Measurements from ENCODE around the gene RUNDC1. TPM values are rescaled to one million over a fixed set of nuclear protein-coding genes. Genes with fewer than 3 reads are reported as not detected.
"Not testable (repeated sequence)": the region's sequence is repeated elsewhere in the genome, so short reads cannot be mapped to it uniquely, and the experiment has no call there.

The RUNDC1 gene
- total RNA-seq, 1 donor from 2014 or later = 6.2 TPM

DNA sequence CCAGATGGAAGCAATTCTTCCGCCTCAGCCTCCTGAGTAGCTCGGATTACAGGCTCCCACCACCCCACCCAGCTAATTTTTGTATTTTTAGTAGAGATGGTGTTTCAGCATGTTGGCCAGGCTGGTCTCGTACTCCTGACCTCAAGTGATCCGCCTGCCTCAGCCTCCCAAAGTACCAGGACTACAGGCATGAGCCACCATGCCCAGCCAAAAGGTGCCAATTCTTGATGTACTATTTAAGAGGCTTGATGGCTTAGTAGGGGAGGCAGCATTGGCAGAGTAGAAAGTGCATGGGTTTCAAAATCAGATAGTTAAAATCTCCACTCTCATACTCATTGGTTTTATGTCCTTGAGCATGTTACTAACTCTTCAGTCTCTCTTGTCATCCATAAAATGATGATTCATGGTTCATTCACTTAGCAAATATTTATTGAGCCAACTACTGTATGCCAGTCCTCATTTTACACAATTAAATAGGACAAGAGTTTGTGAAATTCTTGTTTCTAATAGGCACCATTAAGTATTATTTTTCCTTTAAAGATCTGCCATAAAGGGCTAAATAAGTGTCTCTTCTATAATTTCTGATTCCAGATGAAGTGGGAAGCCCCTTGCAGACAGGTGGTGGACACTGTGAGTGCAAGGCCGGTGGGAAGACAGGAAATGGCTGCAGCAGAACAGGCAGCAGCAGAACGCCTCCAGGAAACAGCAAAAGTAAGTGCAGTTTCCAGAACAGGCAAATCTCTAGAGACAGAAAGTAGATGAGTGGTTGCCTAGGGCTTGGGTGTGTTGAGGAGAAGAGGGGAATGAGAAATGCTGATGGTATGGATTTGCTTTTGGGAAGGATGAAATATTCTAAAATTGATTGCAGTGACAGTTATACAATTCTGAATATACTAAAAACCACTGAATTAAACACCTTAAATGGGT is 9.6 kb downstream of the RUNDC1 start:
- no peak for DNase-seq (ENCODE audit: low read depth in 2 of 2)

DNA sequence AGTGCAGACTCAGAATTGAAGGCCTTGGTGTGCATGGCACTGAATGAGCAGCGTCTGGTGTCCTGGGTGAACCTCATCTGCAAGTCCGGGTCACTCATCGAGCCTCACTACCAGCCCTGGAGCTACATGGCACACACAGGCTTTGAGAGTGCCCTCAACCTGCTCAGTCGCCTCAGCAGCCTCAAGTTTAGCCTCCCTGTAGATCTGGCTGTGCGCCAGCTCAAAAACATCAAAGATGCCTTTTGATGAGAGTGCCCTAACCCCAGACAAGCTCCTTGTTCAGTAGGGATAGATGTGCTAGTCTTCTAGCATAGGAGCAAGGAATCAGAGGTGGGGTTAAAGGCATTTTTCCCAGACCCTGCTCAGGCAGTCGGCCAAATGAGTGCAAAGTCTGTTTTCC is 11.1 kb downstream of the RUNDC1 start:
- no peak for DNase-seq (ENCODE audit: low read depth in 2 of 2)

GRCh38 chr17:42992872-42993271 is 12.5 kb downstream of the RUNDC1 start:
- DNase-seq (ENCODE audit: low read depth in 2 of 2) = no peak

- not testable (repeated sequence) for DNase-seq (ENCODE audit: low read depth in 2 of 2)
Observed at GRCh38 chr17:42993913-42994312, 13.5 kb downstream of the RUNDC1 start.

GRCh38 chr17:42997390-42997983 is 17.1 kb downstream of the RUNDC1 start:
- DNase-seq (ENCODE audit: low read depth in 2 of 2) = no peak

DNA sequence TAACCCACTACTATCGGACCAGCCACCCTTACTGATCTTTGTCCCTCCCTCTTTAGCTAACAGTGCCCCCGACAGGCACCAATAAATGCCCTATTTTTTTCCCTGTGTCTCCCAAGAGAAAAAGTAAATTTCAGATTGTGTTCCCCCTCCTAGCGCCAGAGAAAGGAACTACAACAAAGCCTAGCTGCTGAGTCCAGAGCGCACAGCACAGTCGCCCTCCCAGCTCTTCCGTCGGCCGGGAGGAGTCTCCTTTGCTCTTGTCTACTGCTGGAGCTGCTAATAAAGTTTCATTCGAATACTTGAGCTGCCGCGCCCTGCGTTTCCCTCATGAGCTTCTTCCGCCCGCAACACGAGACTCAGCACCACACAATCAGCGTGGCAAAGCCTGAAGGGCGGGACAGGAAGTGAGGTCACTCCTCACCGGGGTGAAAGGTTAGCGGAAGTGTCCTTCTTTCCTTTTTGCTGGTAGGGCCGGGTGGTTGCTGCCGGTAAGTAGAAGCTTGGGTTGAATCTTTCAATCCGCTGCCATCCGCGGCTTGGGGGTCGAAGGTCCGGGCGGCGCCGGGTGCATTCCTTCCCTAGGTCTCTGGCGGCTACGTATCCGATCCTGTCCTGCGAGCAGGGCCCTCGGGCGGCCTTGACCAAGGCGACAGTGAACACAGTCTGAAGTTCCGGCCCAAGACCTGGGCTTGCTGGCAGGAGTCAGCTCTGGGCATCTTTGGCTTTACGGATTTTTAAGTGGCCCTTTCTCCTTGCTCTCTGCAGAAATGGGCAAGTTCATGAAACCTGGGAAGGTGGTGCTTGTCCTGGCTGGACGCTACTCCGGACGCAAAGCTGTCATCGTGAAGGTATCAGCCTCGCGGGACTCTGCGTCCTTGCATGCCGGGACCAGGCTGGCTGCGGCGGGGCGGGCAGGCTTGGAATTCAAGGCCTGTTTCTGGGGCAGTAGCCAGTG is 17.9 kb downstream of the RUNDC1 start, which contains the start of gene RPL27:
TSS of gene RPL27 (plus strand) at position 436 of the 955 bp plus-strand sequence. CDS start at position 768, 332 bp downstream.
- peak; percentile 100 for DNase-seq (ENCODE audit: low read depth in 2 of 2)

GRCh38 chr17:42999003-42999525 is 18.7 kb downstream of the RUNDC1 start:
- DNase-seq (ENCODE audit: low read depth in 2 of 2) = no peak

DNA sequence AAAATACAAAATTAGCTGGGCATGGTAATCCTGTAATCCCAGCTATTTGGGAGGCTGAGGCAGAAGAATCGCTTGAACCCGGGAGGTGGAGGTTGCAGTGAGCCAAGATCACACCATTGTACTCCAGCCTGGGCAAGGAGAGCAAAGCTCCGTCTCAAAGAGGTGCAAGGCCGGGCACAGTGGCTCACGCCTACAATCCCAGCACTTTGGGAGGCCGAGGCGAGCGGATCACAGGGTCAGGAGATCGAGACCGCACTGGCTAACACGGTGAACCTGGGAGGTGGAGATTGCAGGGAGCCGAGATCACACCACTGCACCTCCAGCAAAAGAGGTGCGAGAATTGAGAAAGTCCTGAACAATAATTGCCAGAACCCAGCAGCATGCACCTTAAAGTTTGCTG is 20.5 kb downstream of the RUNDC1 start:
- not testable (repeated sequence) for DNase-seq (ENCODE audit: low read depth in 2 of 2)

DNA sequence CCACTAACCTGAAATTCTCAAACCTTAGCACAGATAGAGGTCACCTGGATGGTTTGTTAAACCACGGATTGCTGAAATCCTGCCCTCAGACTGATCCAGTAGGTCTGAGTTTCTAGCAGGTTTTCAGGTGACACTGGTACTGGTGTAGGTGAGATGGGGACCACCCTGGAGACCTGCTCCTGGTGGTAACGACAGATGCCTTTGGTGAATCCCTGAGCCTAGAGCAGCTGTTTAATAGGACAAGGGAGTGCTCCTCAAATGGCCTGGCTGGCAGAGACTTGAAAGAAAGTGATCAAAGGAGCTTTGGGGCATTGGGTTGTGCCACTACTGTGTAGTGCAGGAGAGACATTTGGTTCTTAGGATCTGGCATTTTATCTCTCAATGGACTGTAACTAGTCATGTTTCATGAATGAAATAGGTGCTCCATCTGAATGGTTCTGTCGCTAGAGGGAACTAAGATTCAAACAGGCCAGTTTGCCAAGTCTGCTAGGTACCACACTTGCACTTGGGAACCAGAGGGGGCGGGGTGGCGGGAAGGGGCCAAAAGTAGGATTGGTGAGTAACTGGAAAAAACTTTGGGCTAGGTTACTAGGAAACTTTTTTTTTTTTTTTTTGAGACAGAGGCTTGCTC is 23.3 kb downstream of the RUNDC1 start:
- no peak for DNase-seq (ENCODE audit: low read depth in 2 of 2)

- DNase-seq (ENCODE audit: low read depth in 2 of 2) = peak; percentile 47 to 83
Observed at GRCh38 chr17:43006639-43007551, 26.5 kb downstream of the RUNDC1 start, which contains the start of gene IFI35. Gene IFI35, plus strand, starts transcription at chr17:43006784. Its CDS starts 164 bp downstream, at chr17:43006948.

GRCh38 chr17:43010667-43011308 is 30.4 kb downstream of the RUNDC1 start:
- DNase-seq (ENCODE audit: low read depth in 2 of 2) = peak in 1 of 2 donors; percentile 87

DNA sequence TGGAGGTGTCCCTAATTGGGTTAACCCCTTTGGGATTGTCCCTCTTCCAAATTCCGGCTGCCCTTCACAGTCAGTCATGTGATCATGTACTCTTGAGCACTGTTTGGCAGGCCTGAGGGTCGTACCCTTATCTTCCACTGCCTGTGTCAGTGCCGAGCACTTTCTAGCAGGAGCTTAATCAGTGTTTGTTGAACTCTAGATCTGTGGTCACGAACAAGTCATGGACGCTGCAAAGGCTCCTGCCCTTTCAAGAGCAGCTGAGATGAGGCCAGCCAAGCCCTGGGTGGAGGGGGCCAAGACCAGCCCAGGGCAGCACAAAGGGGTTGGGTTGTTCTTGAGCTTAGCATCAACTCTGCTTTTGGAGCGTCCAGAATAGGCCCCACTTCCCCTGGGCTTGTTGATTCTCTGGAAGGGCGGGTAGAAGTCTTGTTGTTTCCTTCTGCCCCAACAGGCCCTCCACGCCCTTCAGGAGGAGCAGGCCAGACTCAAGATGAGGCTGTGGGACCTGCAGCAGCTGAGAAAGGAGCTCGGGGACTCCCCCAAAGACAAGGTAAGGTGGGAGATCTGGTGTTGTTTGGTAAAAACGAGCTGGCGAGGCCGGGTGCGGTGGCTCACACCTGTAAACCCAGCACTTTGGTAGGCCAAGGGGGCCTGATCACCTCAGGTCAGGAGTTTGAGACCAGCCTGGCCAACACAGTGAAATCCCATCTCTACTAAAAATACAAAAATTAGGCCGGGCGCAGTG is 31.5 kb downstream of the RUNDC1 start:
- DNase-seq (ENCODE audit: low read depth in 2 of 2) = no peak

- no peak for DNase-seq (ENCODE audit: low read depth in 2 of 2)
Observed at GRCh38 chr17:43013296-43013695, 32.9 kb downstream of the RUNDC1 start.

GRCh38 chr17:43014020-43014648 is 33.8 kb downstream of the RUNDC1 start:
- no peak for DNase-seq (ENCODE audit: low read depth in 2 of 2)

- no peak for DNase-seq (ENCODE audit: low read depth in 2 of 2)
Observed at GRCh38 chr17:43014649-43015542, 34.5 kb downstream of the RUNDC1 start.

DNA sequence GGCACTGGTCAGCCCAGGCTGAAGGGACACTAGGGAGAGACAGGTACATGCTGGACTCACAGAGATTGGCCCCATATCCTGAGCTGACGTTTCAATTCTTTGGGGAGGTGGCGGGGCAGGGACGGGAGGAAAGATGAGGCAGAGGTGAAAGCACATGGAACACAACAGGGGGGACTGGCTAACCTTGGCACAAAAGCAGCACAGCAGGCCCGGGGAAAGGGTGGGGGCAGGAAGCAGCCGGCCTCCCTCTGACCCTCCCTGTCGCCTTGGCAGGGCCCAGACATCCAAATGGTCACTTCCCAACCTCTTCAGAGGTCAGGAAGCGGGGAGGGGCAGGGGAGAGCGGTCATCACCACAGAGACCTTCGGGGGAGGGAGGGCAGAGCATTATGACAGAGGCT is 35.2 kb downstream of the RUNDC1 start:
- DNase-seq (ENCODE audit: low read depth in 2 of 2) = peak; percentile 52 to 72

DNA sequence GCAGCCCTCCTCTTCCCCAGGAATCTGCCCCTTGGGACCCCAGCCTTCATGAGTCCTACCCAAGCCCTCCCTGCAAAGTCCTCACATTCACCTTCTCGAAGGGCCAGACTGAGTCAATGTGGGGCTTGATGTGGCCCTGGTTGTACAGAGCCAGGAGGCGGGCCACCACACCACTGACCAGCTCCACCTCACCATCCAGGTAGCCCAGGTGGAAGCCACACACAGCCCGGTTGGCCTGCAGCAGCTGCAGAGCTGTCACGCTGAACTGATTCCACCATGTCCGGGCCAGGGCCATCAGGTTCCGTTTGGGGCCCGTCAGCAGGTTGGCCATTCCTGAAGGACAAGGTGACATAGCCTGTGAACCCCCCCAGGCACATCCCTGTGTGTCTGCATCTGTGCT is 35.9 kb downstream of the RUNDC1 start:
- DNase-seq (ENCODE audit: low read depth in 2 of 2) = no peak
